B cell (primary cell): ENCODE data around the gene IL1R2. TPM values are rescaled to one million over a fixed set of nuclear protein-coding genes. Genes with fewer than 3 reads are reported as not detected.
A peak's percentile ranks its signal among the peaks of the same experiment; 100 is the strongest.

ENCODE experiments used
- ATAC-seq: fragments of 200-7000 bp; cut with Tn5 transposase; one replicate; pipeline ENCODE4 v1.10.0; 2021; ENCODE audit warnings: low read depth, mild to moderate bottlenecking, moderate number of reproducible peaks, moderate library complexity
- CTCF ChIA-PET: fragments of 350-600 bp; sonication (Branson Sonifier 250); formaldehyde crosslinking; loops from one replicate; lab custom pipeline; 2021; ENCODE audit warnings: antibody characterized with exemption, inconsistent platforms; lab: Charles Lee
- POLR2A ChIA-PET: fragments of 350-600 bp; sonication (Branson Sonifier 250); formaldehyde crosslinking; loops from one replicate; lab custom pipeline; 2021; ENCODE audit warnings: antibody characterized with exemption; lab: Charles Lee
- DNase-seq: peaks from one replicate; pipeline ENCODE4 v3.0.0; 2013
- H2AFZ ChIP-seq: 2 replicates; pipeline ENCODE4 v1.6.1; 2012; ENCODE audit warnings: mild to moderate bottlenecking, low read depth, low read length; ENCODE audit not compliant: insufficient read depth, poor library complexity, severe bottlenecking
- H3K27ac ChIP-seq, 2 donors: 1 replicate in 1 of 2; 2 replicates in 1 of 2; pipeline ENCODE4 v1.5.1; 2012 to 2013; ENCODE audit warnings: low read length in 2 of 2, mild to moderate bottlenecking in 2 of 2, moderate library complexity in 1 of 2
- H3K27me3 ChIP-seq, 4 experiments: fragments of 200-600 bp in 1 of 4; sonication (generic) in 1 of 4; replicated peaks in 1 of 4; 1 replicate in 2 of 4; 2 replicates in 2 of 4; pipeline versions ENCODE4 v1.6.1 to v1.7.0; 2013 to 2016; ENCODE audit warnings: low read length in 3 of 4, mild to moderate bottlenecking in 2 of 4, mixed read lengths in 1 of 4, moderate library complexity in 1 of 4; ENCODE audit not compliant: insufficient read depth in 4 of 4, control insufficient read depth in 3 of 4; ENCODE audit errors: control extremely low read depth in 1 of 4
- H3K36me3 ChIP-seq, 2 experiments: replicated peaks in 1 of 2; 1 replicate in 1 of 2; 2 replicates in 1 of 2; pipeline versions ENCODE4 v1.6.1 to v1.7.1; 2013; ENCODE audit warnings: low read length in 1 of 2; ENCODE audit not compliant: insufficient read depth in 2 of 2, control insufficient read depth in 1 of 2; ENCODE audit errors: control extremely low read depth in 1 of 2, extremely low read depth in 1 of 2
- H3K4me1 ChIP-seq, 2 donors: fragments of 200-600 bp in 1 of 2; sonication (generic) in 1 of 2; 1 replicate in 1 of 2; 2 replicates in 1 of 2; pipeline versions ENCODE4 v1.5.1 to v1.6.1; 2013 to 2017; ENCODE audit warnings: low read length in 2 of 2; ENCODE audit not compliant: control insufficient read depth in 2 of 2, insufficient read depth in 2 of 2
- H3K4me2 ChIP-seq: replicated peaks from 2 replicates; pipeline ENCODE3; 2012; ENCODE audit warnings: mild to moderate bottlenecking, low read depth, low read length; ENCODE audit not compliant: poor library complexity, severe bottlenecking
- H3K4me3 ChIP-seq, 5 experiments: fragments of 200-600 bp in 1 of 5; sonication (generic) in 1 of 5; 1 replicate in 3 of 5; 2 replicates in 2 of 5; pipeline versions ENCODE4 v1.5.1 to v1.7.0; 2011 to 2016; ENCODE audit warnings: low read length in 4 of 5, mild to moderate bottlenecking in 4 of 5, low read depth in 2 of 5, control low read depth in 1 of 5, moderate library complexity in 1 of 5; ENCODE audit not compliant: insufficient read depth in 1 of 5; ENCODE audit errors: control extremely low read depth in 1 of 5, extremely low read depth in 1 of 5
- H3K79me2 ChIP-seq: fragments of 200-600 bp; sonication (generic); one replicate; pipeline ENCODE4 v1.6.0; 2016; ENCODE audit warnings: low read length; ENCODE audit not compliant: control insufficient read depth, insufficient read depth
- H3K9ac ChIP-seq: fragments of 200-600 bp; sonication (generic); 2 replicates; pipeline ENCODE4 v1.6.1; 2017; ENCODE audit warnings: mild to moderate bottlenecking, low read length, moderate library complexity
- H3K9me3 ChIP-seq, 3 donors: one replicate each; pipeline versions ENCODE4 v1.6.1 to v1.7.1; 2013; ENCODE audit warnings: low read length in 2 of 3; ENCODE audit not compliant: control insufficient read depth in 2 of 3, insufficient read depth in 1 of 3; ENCODE audit errors: control extremely low read depth in 1 of 3
- H4K20me1 ChIP-seq: 2 replicates; pipeline ENCODE4 v1.6.0; 2012; ENCODE audit warnings: mild to moderate bottlenecking, low read length; ENCODE audit not compliant: insufficient read depth, control insufficient read depth, poor library complexity, severe bottlenecking
- H3K27ac Mint-ChIP-seq: one replicate; pipeline ENCODE4 v1.8.0; 2021; ENCODE audit warnings: mixed read lengths
- H3K27me3 Mint-ChIP-seq: one replicate; pipeline ENCODE4 v1.8.0; 2021; ENCODE audit warnings: mixed read lengths
- H3K4me1 Mint-ChIP-seq: one replicate; pipeline ENCODE4 v1.8.0; 2021; ENCODE audit warnings: mixed read lengths
- H3K4me3 Mint-ChIP-seq: one replicate; pipeline ENCODE4 v1.8.0; 2021; ENCODE audit warnings: mixed read lengths
- H3K9me3 Mint-ChIP-seq: one replicate; pipeline ENCODE4 v1.8.0; 2022; ENCODE audit warnings: mixed read lengths; ENCODE audit not compliant: insufficient read depth
- EZH2 ChIP-seq: IDR thresholded peaks from 2 replicates; pipeline ENCODE4 v1.6.1; 2012; ENCODE audit warnings: borderline replicate concordance, low read depth, mild to moderate bottlenecking, moderate library complexity, low read length; ENCODE audit not compliant: insufficient read depth, poor library complexity, severe bottlenecking
- WGBS: methylation state at CpG from one replicate; pipeline ENCODE4 v1.1.5; 2013; ENCODE audit warnings: missing lambda C conversion rate; ENCODE audit not compliant: insufficient coverage; 5-methylcytosine and 5-hydroxymethylcytosine counted together
- intact Hi-C: fragments of 100-400 bp; cut with micrococcal nuclease; formaldehyde crosslinking; loops from one replicate; pipeline ENCODE4 v1.10.0; 2022
- polyA plus RNA-seq: library from polyadenylated mRNA; depleted of rRNA; stranded (reverse); fragments of >200 nt; gene quantifications from 2 replicates; pipeline ENCODE4 v1.2.3, GENCODE V29; 2012
- total RNA-seq, 2 donors: library from RNA; stranded (reverse); fragments of 120-200 nt in 1 of 2; gene quantifications; 1 replicate in 1 of 2; 2 replicates in 1 of 2; pipeline versions ENCODE4 v1.2.3 to v1.2.4, GENCODE V29; 2013 to 2022
- TF ChIP-seq, protein P1 (sequence below): fragments of 200-600 bp; IDR thresholded peaks from one replicate; pipeline ENCODE4 v1.8.0; 2022; ENCODE audit warnings: antibody characterized with exemption, mild to moderate bottlenecking

The IL1R2 gene
- total and polyA plus RNA-seq, 2 donors (not counting 1 experiment from before 2014, with no cell fraction given), result not detected

DNA sequence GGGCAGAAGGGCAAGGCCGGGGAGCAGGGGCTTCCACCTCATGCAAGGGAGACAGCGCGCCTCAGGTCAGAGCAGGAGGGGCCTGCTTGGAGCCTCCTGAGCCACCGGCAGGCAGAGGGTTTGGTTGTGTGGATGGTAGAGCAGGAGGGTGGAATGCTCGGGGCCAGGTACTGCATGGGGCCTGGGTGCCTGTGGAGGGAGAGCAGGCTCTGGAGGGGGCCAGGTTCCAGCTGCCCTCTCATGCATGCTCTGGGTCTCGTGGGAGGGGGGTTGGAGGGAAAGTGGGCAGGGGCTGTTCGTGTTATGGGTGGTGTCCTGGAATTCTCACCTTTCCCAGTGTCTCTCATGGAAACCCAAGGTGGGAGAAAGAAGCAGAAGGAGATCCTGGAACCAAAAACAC is 3.2 kb upstream of the IL1R2 start:
- Histone ChIP-seq H3K9me3 (no peaks in the 10 kb centered on the region), H3K9ac (no peak overlapping the region), H3K4me2 (no peak overlapping the region), H4K20me1 (no peaks in the 10 kb centered on the region), H3K79me2 (no peaks in the 10 kb centered on the region), H2AFZ (no peak overlapping the region), H3K27me3 (peaks cover 0 to 9% (median under 1%) of the 10 kb centered on the region in 4 experiments), H3K36me3 (no peaks in the 10 kb centered on the region), H3K27ac (no peak overlapping the region), H3K4me1 (peaks cover 16 to 26% of the 10 kb centered on the region in 2 donors), H3K4me3 (no peak overlapping the region)
- Mint-ChIP-seq H3K9me3 (no peaks in the 10 kb centered on the region), H3K27ac (no peak overlapping the region), H3K4me1 (peaks cover 30% of the 10 kb centered on the region), H3K27me3 (peaks cover 15% of the 10 kb centered on the region), H3K4me3 (no peak overlapping the region)
- ChIA-PET CTCF (interaction anchor here (2.3 kb wide), 1 partner anchor 32 kb away, joined by 5 read pairs; no protein-coding TSS in a partner anchor), POLR2A (no interaction called here)
- intact Hi-C loops, result loop anchor here (10.0 kb wide), 1 partner anchor 104 kb away; no protein-coding TSS in a partner anchor
- TF ChIP-seq, protein P1, sequence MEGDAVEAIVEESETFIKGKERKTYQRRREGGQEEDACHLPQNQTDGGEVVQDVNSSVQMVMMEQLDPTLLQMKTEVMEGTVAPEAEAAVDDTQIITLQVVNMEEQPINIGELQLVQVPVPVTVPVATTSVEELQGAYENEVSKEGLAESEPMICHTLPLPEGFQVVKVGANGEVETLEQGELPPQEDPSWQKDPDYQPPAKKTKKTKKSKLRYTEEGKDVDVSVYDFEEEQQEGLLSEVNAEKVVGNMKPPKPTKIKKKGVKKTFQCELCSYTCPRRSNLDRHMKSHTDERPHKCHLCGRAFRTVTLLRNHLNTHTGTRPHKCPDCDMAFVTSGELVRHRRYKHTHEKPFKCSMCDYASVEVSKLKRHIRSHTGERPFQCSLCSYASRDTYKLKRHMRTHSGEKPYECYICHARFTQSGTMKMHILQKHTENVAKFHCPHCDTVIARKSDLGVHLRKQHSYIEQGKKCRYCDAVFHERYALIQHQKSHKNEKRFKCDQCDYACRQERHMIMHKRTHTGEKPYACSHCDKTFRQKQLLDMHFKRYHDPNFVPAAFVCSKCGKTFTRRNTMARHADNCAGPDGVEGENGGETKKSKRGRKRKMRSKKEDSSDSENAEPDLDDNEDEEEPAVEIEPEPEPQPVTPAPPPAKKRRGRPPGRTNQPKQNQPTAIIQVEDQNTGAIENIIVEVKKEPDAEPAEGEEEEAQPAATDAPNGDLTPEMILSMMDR, result no peak
- no peak for TF ChIP-seq EZH2
- ATAC-seq (no peak), DNase-seq (no peak)
- WGBS, result 92% methylated on average over 6 of the region's 7 CpGs

DNA sequence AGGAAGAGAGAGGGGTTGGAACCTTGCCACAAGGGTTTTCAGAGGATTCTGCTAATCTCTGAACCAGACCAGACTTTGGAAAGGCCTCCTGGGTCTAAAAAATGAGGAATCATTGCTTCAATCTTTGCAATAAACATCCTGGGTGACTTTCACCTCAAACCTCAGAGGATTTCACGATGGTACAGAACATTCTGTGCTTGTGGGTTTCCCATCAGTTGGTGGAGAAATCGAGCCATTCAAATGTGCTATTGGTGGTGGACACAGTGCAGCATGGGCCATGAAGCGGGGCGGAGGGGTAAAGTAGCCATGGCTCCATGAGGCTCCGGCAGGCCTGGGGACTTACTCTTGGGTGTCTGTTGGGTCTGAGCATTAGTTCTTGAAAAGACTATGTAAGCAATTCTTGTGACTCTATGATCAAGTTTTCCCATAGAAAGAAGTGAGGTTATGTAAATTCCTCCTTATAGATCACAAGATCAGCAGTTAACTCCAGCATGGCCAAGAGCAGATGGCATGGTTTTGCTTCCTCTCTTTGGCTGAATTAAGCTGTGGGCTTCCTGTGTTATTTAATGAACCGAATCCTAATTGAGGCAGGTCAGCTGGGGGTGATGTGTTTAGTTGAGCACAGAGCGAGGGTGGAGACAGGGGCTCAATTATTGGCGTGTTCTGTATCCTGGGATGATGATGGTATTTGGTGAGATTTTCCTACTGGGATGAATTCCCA is 1.9 kb upstream of the IL1R2 start:
- Histone ChIP-seq H3K27ac (no peak overlapping the region), H3K9me3 (no peaks in the 10 kb centered on the region), H4K20me1 (no peaks in the 10 kb centered on the region), H3K36me3 (no peaks in the 10 kb centered on the region), H3K4me3 (no peak overlapping the region), H3K9ac (no peak overlapping the region), H3K4me1 (peaks cover 16 to 26% of the 10 kb centered on the region in 2 donors), H3K27me3 (peaks cover 0 to 4% (median under 1%) of the 10 kb centered on the region in 4 experiments), H3K4me2 (peak overlapping the region; percentile 10), H2AFZ (no peak overlapping the region), H3K79me2 (no peaks in the 10 kb centered on the region)
- Mint-ChIP-seq H3K27ac (no peak overlapping the region), H3K27me3 (peaks cover 21% of the 10 kb centered on the region), H3K9me3 (no peaks in the 10 kb centered on the region), H3K4me3 (peak overlapping the region; percentile 66), H3K4me1 (peaks cover 30% of the 10 kb centered on the region)
- TF ChIP-seq, protein P1, result no peak
- 52% methylated on average over 5 of the region's 8 CpGs for WGBS
- intact Hi-C loops, result loop anchor here (10.0 kb wide), 1 partner anchor 105 kb away; no protein-coding TSS in a partner anchor
- DNase-seq (peak; percentile 31), ATAC-seq (no peak)
- ChIA-PET POLR2A (no interaction called here), CTCF (interaction anchor here (0.7 kb wide), 1 partner anchor 114 kb away, joined by 3 read pairs; no protein-coding TSS in a partner anchor)
